ENCODE results near the gene OSBPL1A.

- TF ChIP-seq POLR2AphosphoS5 (IDR thresholded peaks at IDR 0.05; ENCODE audit: low read depth, low read length), result no peak
- TF ChIP-seq TAF1 (IDR thresholded peaks at IDR 0.05; ENCODE audit: borderline replicate concordance, insufficient read depth, low read length), result no peak
- TF ChIP-seq REST (IDR thresholded peaks at IDR 0.05; ENCODE audit: insufficient read depth in 1 of 2, low read depth in 2 of 2, low read length in 2 of 2), result no peak
- no peak for TF ChIP-seq SIN3A (IDR thresholded peaks at IDR 0.05; ENCODE audit: borderline replicate concordance, insufficient read depth, low read length)
- no peak for TF ChIP-seq FOXP2 (optimal IDR thresholded peaks at IDR 0.05; ENCODE audit: borderline replicate concordance, extremely low read depth, extremely low read length, insufficient read depth)
These were observed 24.2 kb upstream of the OSBPL1A start for GRCh38 chr18:24421831-24422230.

All from PFSK-1 (cell line).